Peyer's patch (tissue), 4 donors: Measurements from ENCODE around the gene GPC3.

Source experiments
- POLR2A ChIP-seq, 2 donors: fragments of 450-650 bp; IDR thresholded peaks; one replicate each; pipeline ENCODE4 v1.5.1; 2017; ENCODE audit warnings: antibody characterized with exemption in 2 of 2, mild to moderate bottlenecking in 2 of 2, moderate library complexity in 2 of 2
- TF ChIP-seq, protein P1 (sequence below), 6 experiments: fragments of 450-650 bp in 4 of 6; fragments of 200-600 bp in 2 of 6; sonication (generic) in 1 of 6; IDR thresholded peaks; one replicate each; pipeline ENCODE4 v1.5.1; 2017 to 2019; ENCODE audit warnings: antibody characterized with exemption in 6 of 6, mild to moderate bottlenecking in 3 of 6, moderate library complexity in 1 of 6

DNA sequence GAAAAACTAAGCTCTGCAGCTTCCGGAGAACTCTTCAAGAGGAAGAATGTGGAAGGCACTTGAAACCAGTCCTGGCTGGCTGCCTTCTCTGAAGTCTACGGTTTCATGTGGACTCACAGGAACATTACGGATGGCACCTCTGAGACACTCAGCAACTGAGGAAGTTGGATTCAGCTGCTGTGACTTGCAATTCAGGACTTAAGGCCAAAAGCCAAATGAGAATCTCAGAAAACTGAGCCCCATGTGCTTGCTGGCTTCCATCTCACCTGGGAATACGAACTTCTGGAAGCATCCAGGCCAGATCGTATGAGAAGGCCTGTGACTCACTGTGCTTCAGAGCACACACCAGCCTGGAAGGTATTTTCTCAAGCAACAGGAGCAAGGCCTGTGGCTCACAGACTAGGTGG, 462.3 kb downstream of the GPC3 start:
- TF ChIP-seq, protein P1, sequence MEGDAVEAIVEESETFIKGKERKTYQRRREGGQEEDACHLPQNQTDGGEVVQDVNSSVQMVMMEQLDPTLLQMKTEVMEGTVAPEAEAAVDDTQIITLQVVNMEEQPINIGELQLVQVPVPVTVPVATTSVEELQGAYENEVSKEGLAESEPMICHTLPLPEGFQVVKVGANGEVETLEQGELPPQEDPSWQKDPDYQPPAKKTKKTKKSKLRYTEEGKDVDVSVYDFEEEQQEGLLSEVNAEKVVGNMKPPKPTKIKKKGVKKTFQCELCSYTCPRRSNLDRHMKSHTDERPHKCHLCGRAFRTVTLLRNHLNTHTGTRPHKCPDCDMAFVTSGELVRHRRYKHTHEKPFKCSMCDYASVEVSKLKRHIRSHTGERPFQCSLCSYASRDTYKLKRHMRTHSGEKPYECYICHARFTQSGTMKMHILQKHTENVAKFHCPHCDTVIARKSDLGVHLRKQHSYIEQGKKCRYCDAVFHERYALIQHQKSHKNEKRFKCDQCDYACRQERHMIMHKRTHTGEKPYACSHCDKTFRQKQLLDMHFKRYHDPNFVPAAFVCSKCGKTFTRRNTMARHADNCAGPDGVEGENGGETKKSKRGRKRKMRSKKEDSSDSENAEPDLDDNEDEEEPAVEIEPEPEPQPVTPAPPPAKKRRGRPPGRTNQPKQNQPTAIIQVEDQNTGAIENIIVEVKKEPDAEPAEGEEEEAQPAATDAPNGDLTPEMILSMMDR (IDR thresholded peaks at IDR 0.05): no peak
- TF ChIP-seq POLR2A (IDR thresholded peaks at IDR 0.05): no peak
